B cell (primary cell): Measurements from ENCODE around the gene PSMB5. TPM values are rescaled to one million over a fixed set of nuclear protein-coding genes. Genes with fewer than 3 reads are reported as not detected.

Source experiments
- ATAC-seq: fragments of 200-7000 bp; cut with Tn5 transposase; one replicate; pipeline ENCODE4 v1.10.0; 2021; ENCODE audit warnings: low read depth, mild to moderate bottlenecking, moderate number of reproducible peaks, moderate library complexity
- CTCF ChIA-PET: fragments of 350-600 bp; sonication (Branson Sonifier 250); formaldehyde crosslinking; loops from one replicate; lab custom pipeline; 2021; ENCODE audit warnings: antibody characterized with exemption, inconsistent platforms; lab: Charles Lee
- POLR2A ChIA-PET: fragments of 350-600 bp; sonication (Branson Sonifier 250); formaldehyde crosslinking; loops from one replicate; lab custom pipeline; 2021; ENCODE audit warnings: antibody characterized with exemption; lab: Charles Lee
- DNase-seq: peaks from one replicate; pipeline ENCODE4 v3.0.0; 2013
- H2AFZ ChIP-seq: 2 replicates; pipeline ENCODE4 v1.6.1; 2012; ENCODE audit warnings: mild to moderate bottlenecking, low read depth, low read length; ENCODE audit not compliant: insufficient read depth, poor library complexity, severe bottlenecking
- H3K27ac ChIP-seq, 2 donors: 1 replicate in 1 of 2; 2 replicates in 1 of 2; pipeline ENCODE4 v1.5.1; 2012 to 2013; ENCODE audit warnings: low read length in 2 of 2, mild to moderate bottlenecking in 2 of 2, moderate library complexity in 1 of 2
- H3K27me3 ChIP-seq, 4 experiments: fragments of 200-600 bp in 1 of 4; sonication (generic) in 1 of 4; replicated peaks in 1 of 4; 1 replicate in 2 of 4; 2 replicates in 2 of 4; pipeline versions ENCODE4 v1.6.1 to v1.7.0; 2013 to 2016; ENCODE audit warnings: low read length in 3 of 4, mild to moderate bottlenecking in 2 of 4, mixed read lengths in 1 of 4, moderate library complexity in 1 of 4; ENCODE audit not compliant: insufficient read depth in 4 of 4, control insufficient read depth in 3 of 4; ENCODE audit errors: control extremely low read depth in 1 of 4
- H3K36me3 ChIP-seq, 2 experiments: replicated peaks in 1 of 2; 1 replicate in 1 of 2; 2 replicates in 1 of 2; pipeline versions ENCODE4 v1.6.1 to v1.7.1; 2013; ENCODE audit warnings: low read length in 1 of 2; ENCODE audit not compliant: insufficient read depth in 2 of 2, control insufficient read depth in 1 of 2; ENCODE audit errors: control extremely low read depth in 1 of 2, extremely low read depth in 1 of 2
- H3K4me1 ChIP-seq, 2 donors: fragments of 200-600 bp in 1 of 2; sonication (generic) in 1 of 2; 1 replicate in 1 of 2; 2 replicates in 1 of 2; pipeline versions ENCODE4 v1.5.1 to v1.6.1; 2013 to 2017; ENCODE audit warnings: low read length in 2 of 2; ENCODE audit not compliant: control insufficient read depth in 2 of 2, insufficient read depth in 2 of 2
- H3K4me2 ChIP-seq: replicated peaks from 2 replicates; pipeline ENCODE3; 2012; ENCODE audit warnings: mild to moderate bottlenecking, low read depth, low read length; ENCODE audit not compliant: poor library complexity, severe bottlenecking
- H3K4me3 ChIP-seq, 5 experiments: fragments of 200-600 bp in 1 of 5; sonication (generic) in 1 of 5; 1 replicate in 3 of 5; 2 replicates in 2 of 5; pipeline versions ENCODE4 v1.5.1 to v1.7.0; 2011 to 2016; ENCODE audit warnings: low read length in 4 of 5, mild to moderate bottlenecking in 4 of 5, low read depth in 2 of 5, control low read depth in 1 of 5, moderate library complexity in 1 of 5; ENCODE audit not compliant: insufficient read depth in 1 of 5; ENCODE audit errors: control extremely low read depth in 1 of 5, extremely low read depth in 1 of 5
- H3K79me2 ChIP-seq: fragments of 200-600 bp; sonication (generic); one replicate; pipeline ENCODE4 v1.6.0; 2016; ENCODE audit warnings: low read length; ENCODE audit not compliant: control insufficient read depth, insufficient read depth
- H3K9ac ChIP-seq: fragments of 200-600 bp; sonication (generic); 2 replicates; pipeline ENCODE4 v1.6.1; 2017; ENCODE audit warnings: mild to moderate bottlenecking, low read length, moderate library complexity
- H3K9me3 ChIP-seq, 3 donors: one replicate each; pipeline versions ENCODE4 v1.6.1 to v1.7.1; 2013; ENCODE audit warnings: low read length in 2 of 3; ENCODE audit not compliant: control insufficient read depth in 2 of 3, insufficient read depth in 1 of 3; ENCODE audit errors: control extremely low read depth in 1 of 3
- H4K20me1 ChIP-seq: 2 replicates; pipeline ENCODE4 v1.6.0; 2012; ENCODE audit warnings: mild to moderate bottlenecking, low read length; ENCODE audit not compliant: insufficient read depth, control insufficient read depth, poor library complexity, severe bottlenecking
- H3K27ac Mint-ChIP-seq: one replicate; pipeline ENCODE4 v1.8.0; 2021; ENCODE audit warnings: mixed read lengths
- H3K27me3 Mint-ChIP-seq: one replicate; pipeline ENCODE4 v1.8.0; 2021; ENCODE audit warnings: mixed read lengths
- H3K4me1 Mint-ChIP-seq: one replicate; pipeline ENCODE4 v1.8.0; 2021; ENCODE audit warnings: mixed read lengths
- H3K4me3 Mint-ChIP-seq: one replicate; pipeline ENCODE4 v1.8.0; 2021; ENCODE audit warnings: mixed read lengths
- H3K9me3 Mint-ChIP-seq: one replicate; pipeline ENCODE4 v1.8.0; 2022; ENCODE audit warnings: mixed read lengths; ENCODE audit not compliant: insufficient read depth
- CTCF ChIP-seq: fragments of 200-600 bp; IDR thresholded peaks from one replicate; pipeline ENCODE4 v1.8.0; 2022; ENCODE audit warnings: antibody characterized with exemption, mild to moderate bottlenecking
- EZH2 ChIP-seq: IDR thresholded peaks from 2 replicates; pipeline ENCODE4 v1.6.1; 2012; ENCODE audit warnings: borderline replicate concordance, low read depth, mild to moderate bottlenecking, moderate library complexity, low read length; ENCODE audit not compliant: insufficient read depth, poor library complexity, severe bottlenecking
- WGBS: methylation state at CpG from one replicate; pipeline ENCODE4 v1.1.5; 2013; ENCODE audit warnings: missing lambda C conversion rate; ENCODE audit not compliant: insufficient coverage; 5-methylcytosine and 5-hydroxymethylcytosine counted together
- intact Hi-C: fragments of 100-400 bp; cut with micrococcal nuclease; formaldehyde crosslinking; loops from one replicate; pipeline ENCODE4 v1.10.0; 2022
- polyA plus RNA-seq: library from polyadenylated mRNA; depleted of rRNA; stranded (reverse); fragments of >200 nt; gene quantifications from 2 replicates; pipeline ENCODE4 v1.2.3, GENCODE V29; 2012
- total RNA-seq, 2 donors: library from RNA; stranded (reverse); fragments of 120-200 nt in 1 of 2; gene quantifications; 1 replicate in 1 of 2; 2 replicates in 1 of 2; pipeline versions ENCODE4 v1.2.3 to v1.2.4, GENCODE V29; 2013 to 2022

Gene PSMB5
- total and polyA plus RNA-seq, 2 donors (not counting 1 experiment from before 2014, with no cell fraction given) = 16.5 to 29.0 TPM

GRCh38 chr14:23023795-23024152, 10.9 kb downstream of the PSMB5 start:
- no peaks in the 10 kb centered on the region for H3K79me2 ChIP-seq
- no peak for ATAC-seq
- no peak for DNase-seq
- no peak overlapping the region for H3K4me2 ChIP-seq
- Mint-ChIP-seq H3K27ac (no peak overlapping the region), H3K27me3 (no peaks in the 10 kb centered on the region), H3K4me3 (no peak overlapping the region), H3K9me3 (no peaks in the 10 kb centered on the region), H3K4me1 (peaks cover 6% of the 10 kb centered on the region)
- intact Hi-C loops = no loop called here
- no peak for TF ChIP-seq EZH2
- no peak for TF ChIP-seq CTCF
- H3K9me3 ChIP-seq = no peaks in the 10 kb centered on the region
- 100% methylated on average over 1 of the region's 2 CpGs for WGBS
- H3K36me3 ChIP-seq = peaks cover 0 to 16% of the 10 kb centered on the region in 2 experiments
- ChIA-PET POLR2A (no interaction called here), CTCF (interaction anchor here (0.6 to 2.1 kb wide), 5 partner anchors 29 to 45 kb away, joined by 3 to 7 read pairs (median 4); partner anchors contain the start of gene CDH24)
- H3K4me3 ChIP-seq = no peak overlapping the region
- H3K4me1 ChIP-seq = peaks cover 0 to 2% of the 10 kb centered on the region in 2 donors
- no peaks in the 10 kb centered on the region for H3K27me3 ChIP-seq
- no peak overlapping the region for H3K9ac ChIP-seq
- H3K27ac ChIP-seq = no peak overlapping the region
- no peak overlapping the region for H2AFZ ChIP-seq
- H4K20me1 ChIP-seq = no peaks in the 10 kb centered on the region

GRCh38 chr14:23023022-23023794, 11.5 kb downstream of the PSMB5 start:
- TF ChIP-seq EZH2 (no peak), CTCF (no peak)
- no peaks in the 10 kb centered on the region for H3K9me3 ChIP-seq
- ChIA-PET POLR2A (no interaction called here), CTCF (interaction anchor here (0.6 to 1.7 kb wide), 5 partner anchors 34 to 64 kb away, joined by 3 to 4 read pairs (median 3); partner anchors contain the start of gene CDH24)
- no peak overlapping the region for H2AFZ ChIP-seq
- Mint-ChIP-seq H3K4me3 (no peak overlapping the region), H3K27ac (no peak overlapping the region), H3K27me3 (no peaks in the 10 kb centered on the region), H3K4me1 (peaks cover 4% of the 10 kb centered on the region), H3K9me3 (no peaks in the 10 kb centered on the region)
- H4K20me1 ChIP-seq = no peaks in the 10 kb centered on the region
- no peak overlapping the region for H3K4me3 ChIP-seq
- no peak overlapping the region for H3K27ac ChIP-seq
- H3K27me3 ChIP-seq = no peaks in the 10 kb centered on the region
- 100% methylated on average over 1 of the region's 8 CpGs for WGBS
- ATAC-seq = no peak
- no peak overlapping the region for H3K4me2 ChIP-seq
- H3K79me2 ChIP-seq = no peaks in the 10 kb centered on the region
- intact Hi-C loops = no loop called here
- H3K4me1 ChIP-seq = no peaks in the 10 kb centered on the region
- peaks cover 0 to 15% of the 10 kb centered on the region in 2 experiments for H3K36me3 ChIP-seq
- DNase-seq = no peak
- no peak overlapping the region for H3K9ac ChIP-seq
